Parathyroid adenoma (tissue), 2 donors: ENCODE data around the gene VIT.

Experiments used
- H2AFZ ChIP-seq: fragments of 300-600 bp; sonication (generic); one replicate; pipeline ENCODE4 v1.7.0; 2017; ENCODE audit warnings: antibody characterized with exemption, mild to moderate bottlenecking
- H3K27ac ChIP-seq: fragments of 300-600 bp; sonication (generic); one replicate; pipeline ENCODE4 v1.7.0; 2017
- H3K27me3 ChIP-seq: fragments of 300-600 bp; sonication (generic); one replicate; pipeline ENCODE4 v1.7.0; 2017; ENCODE audit warnings: low read length; ENCODE audit not compliant: control insufficient read depth, insufficient read depth
- H3K36me3 ChIP-seq: fragments of 300-600 bp; sonication (generic); one replicate; pipeline ENCODE4 v1.7.0; 2017; ENCODE audit warnings: low read length; ENCODE audit not compliant: control insufficient read depth, insufficient read depth
- H3K4me1 ChIP-seq: fragments of 300-600 bp; sonication (generic); one replicate; pipeline ENCODE4 v1.7.0; 2017; ENCODE audit warnings: control low read depth
- H3K4me2 ChIP-seq: fragments of 300-600 bp; sonication (generic); one replicate; pipeline ENCODE4 v1.7.0; 2017; ENCODE audit warnings: low read length
- H3K4me3 ChIP-seq: fragments of 300-600 bp; sonication (generic); one replicate; pipeline ENCODE4 v1.7.0; 2017; ENCODE audit warnings: low read depth, low read length
- H3K79me2 ChIP-seq: fragments of 300-600 bp; sonication (generic); one replicate; pipeline ENCODE4 v1.7.0; 2017; ENCODE audit warnings: control low read depth
- H3K9ac ChIP-seq: fragments of 300-600 bp; sonication (generic); one replicate; pipeline ENCODE4 v1.7.0; 2017; ENCODE audit warnings: mild to moderate bottlenecking
- H3K9me3 ChIP-seq: fragments of 300-600 bp; sonication (generic); one replicate; pipeline ENCODE4 v1.7.0; 2017; ENCODE audit warnings: low read length; ENCODE audit not compliant: control insufficient read depth
- CTCF ChIP-seq: fragments of 300-600 bp; sonication (generic); IDR thresholded peaks from one replicate; pipeline ENCODE4 v1.7.0; 2017; ENCODE audit warnings: antibody characterized with exemption, mild to moderate bottlenecking
- donor health status: primary hyperparathyroidism.

VIT gene

GRCh38 chr2:36695746-36696415 lies 626 bp upstream of the VIT start:
- Histone ChIP-seq H3K4me2 (no peak overlapping the region), H3K4me1 (no peaks in the 10 kb centered on the region), H3K9ac (no peak overlapping the region), H3K27ac (no peak overlapping the region), H3K27me3 (no peaks in the 10 kb centered on the region), H3K36me3 (no peaks in the 10 kb centered on the region), H3K4me3 (no peak overlapping the region), H2AFZ (no peak overlapping the region), H3K9me3 (no peaks in the 10 kb centered on the region), H3K79me2 (no peaks in the 10 kb centered on the region)
- no peak for TF ChIP-seq CTCF

GRCh38 chr2:36697424-36698066 lies 1.0 kb downstream of the VIT start:
- Histone ChIP-seq H3K4me3 (no peak overlapping the region), H3K9me3 (no peaks in the 10 kb centered on the region), H3K27me3 (no peaks in the 10 kb centered on the region), H2AFZ (peak overlapping the region; percentile 1), H3K79me2 (no peaks in the 10 kb centered on the region), H3K36me3 (no peaks in the 10 kb centered on the region), H3K9ac (no peak overlapping the region), H3K4me2 (no peak overlapping the region), H3K4me1 (no peaks in the 10 kb centered on the region), H3K27ac (no peak overlapping the region)
- no peak for TF ChIP-seq CTCF

GRCh38 chr2:36698993-36699392 lies 2.5 kb downstream of the VIT start:
- TF ChIP-seq CTCF: no peak
- Histone ChIP-seq H2AFZ (no peak overlapping the region), H3K4me3 (no peak overlapping the region), H3K79me2 (no peaks in the 10 kb centered on the region), H3K27ac (no peak overlapping the region), H3K27me3 (no peaks in the 10 kb centered on the region), H3K4me2 (no peak overlapping the region), H3K4me1 (no peaks in the 10 kb centered on the region), H3K9me3 (no peaks in the 10 kb centered on the region), H3K36me3 (no peaks in the 10 kb centered on the region), H3K9ac (no peak overlapping the region)

- no peak overlapping the region for H3K4me2 ChIP-seq
- no peak for TF ChIP-seq CTCF
- H3K36me3 ChIP-seq: no peaks in the 10 kb centered on the region
- H3K4me1 ChIP-seq: no peaks in the 10 kb centered on the region
- H3K9ac ChIP-seq: no peak overlapping the region
- H2AFZ ChIP-seq: no peak overlapping the region
- no peak overlapping the region for H3K27ac ChIP-seq
- no peaks in the 10 kb centered on the region for H3K27me3 ChIP-seq
- no peaks in the 10 kb centered on the region for H3K9me3 ChIP-seq
- no peak overlapping the region for H3K4me3 ChIP-seq
- no peaks in the 10 kb centered on the region for H3K79me2 ChIP-seq
Measured at GRCh38 chr2:36700311-36700710, 3.8 kb downstream of the VIT start.

- TF ChIP-seq CTCF: no peak
- H3K9ac ChIP-seq: no peak overlapping the region
- no peak overlapping the region for H2AFZ ChIP-seq
- no peak overlapping the region for H3K4me3 ChIP-seq
- no peaks in the 10 kb centered on the region for H3K9me3 ChIP-seq
- H3K27ac ChIP-seq: no peak overlapping the region
- H3K4me2 ChIP-seq: no peak overlapping the region
- no peaks in the 10 kb centered on the region for H3K79me2 ChIP-seq
- no peaks in the 10 kb centered on the region for H3K4me1 ChIP-seq
- no peaks in the 10 kb centered on the region for H3K27me3 ChIP-seq
- no peaks in the 10 kb centered on the region for H3K36me3 ChIP-seq
Measured at GRCh38 chr2:36701391-36701795, 4.9 kb downstream of the VIT start.
